RPMI7951 (cell line): ENCODE data around the gene OR56A4. TPM values are rescaled to one million over a fixed set of nuclear protein-coding genes. Genes with fewer than 3 reads are reported as not detected.
"Not testable (repeated sequence)": the region's sequence is repeated elsewhere in the genome, so short reads cannot be mapped to it uniquely, and the experiment has no call there.

Experiments
- DNase-seq: peaks from one replicate; pipeline ENCODE4 v3.0.0-alpha.2; 2012; ENCODE audit warnings: low read depth
- total RNA-seq: library from RNA; depleted of rRNA; stranded (reverse); fragments of >200 nt; shearing (Covaris generic); gene quantifications from 2 replicates; pipeline ENCODE4 v1.2.3, GENCODE V29; 2014; rRNA removed

Gene OR56A4
- total RNA-seq, 1 experiment from 2014 or later, result not detected

DNA sequence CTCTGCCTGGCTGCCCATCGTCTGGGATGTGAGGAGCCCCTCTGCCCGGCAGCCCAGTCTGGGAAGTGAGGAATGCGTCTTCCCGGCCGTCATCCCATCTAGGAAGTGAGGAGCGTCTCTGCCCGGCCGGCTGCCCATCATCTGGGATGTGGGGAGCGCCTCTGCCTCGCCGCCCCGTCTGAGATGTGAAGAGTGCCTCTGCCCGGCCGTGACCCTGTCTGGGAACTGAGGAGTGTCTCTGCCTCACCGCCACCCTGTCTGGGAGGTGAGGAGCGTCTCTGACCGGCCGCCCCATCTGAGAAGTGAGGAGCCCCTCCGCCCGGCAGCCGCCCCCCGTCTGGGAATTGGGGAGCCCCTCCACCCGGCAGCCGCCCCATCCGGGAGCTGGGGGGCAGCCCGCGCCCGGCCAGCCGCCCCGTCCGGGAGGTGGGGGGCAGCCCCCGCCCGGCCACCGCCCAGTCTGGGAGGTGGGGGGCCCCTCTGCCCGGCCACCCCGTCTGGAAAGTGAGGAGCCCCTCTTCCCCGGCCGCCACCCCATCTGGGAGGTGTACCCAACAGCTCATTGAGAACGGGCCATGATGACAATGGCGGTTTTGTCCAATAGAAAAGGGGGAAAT is 45.9 kb downstream of the OR56A4 start:
- not testable (repeated sequence) for DNase-seq

DNA sequence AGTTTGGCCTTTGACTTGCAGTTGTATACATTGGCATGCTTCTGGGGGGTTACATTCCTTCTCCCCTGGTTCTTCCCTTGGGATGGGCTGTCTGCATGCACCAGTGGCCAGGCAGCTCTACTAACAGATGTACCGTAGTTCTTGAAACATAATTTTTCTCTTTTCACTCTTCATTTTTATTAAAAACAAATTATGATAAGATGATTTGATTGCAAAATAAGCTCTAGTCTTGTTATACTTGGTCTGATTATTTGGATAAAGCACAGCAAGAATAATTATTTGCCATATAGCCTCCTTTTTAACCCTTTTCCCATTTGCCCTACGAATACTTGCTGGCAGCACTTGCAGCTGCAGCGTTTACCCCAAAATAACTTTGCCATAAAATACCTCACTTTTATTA is 51.2 kb downstream of the OR56A4 start:
- no peak for DNase-seq

Other genes with a start within 250 kb of the OR56A4 start
- gene OR52N5, start 223.6 kb downstream of the OR56A4 start, total RNA-seq, result not detected in 2 replicates
- gene OR52N1, start 215.7 kb downstream of the OR56A4 start, total RNA-seq, result not detected in 2 replicates
- gene OR52N2, start 198.0 kb downstream of the OR56A4 start, total RNA-seq, result not detected in 2 replicates
- not detected in 2 replicates for gene OR52E6, start 165.0 kb downstream of the OR56A4 start, total RNA-seq
- gene OR52E8, start 149.3 kb downstream of the OR56A4 start, total RNA-seq, result not detected in 2 replicates
- not detected in 2 replicates for gene OR52E4, start 126.3 kb downstream of the OR56A4 start, total RNA-seq
- not detected in 2 replicates for gene OR52E5, start 113.7 kb downstream of the OR56A4 start, total RNA-seq
- gene OR56A3, start 64.7 kb downstream of the OR56A4 start, total RNA-seq, result not detected in 2 replicates
- not detected in 2 replicates for gene OR56A5, start 38.5 kb downstream of the OR56A4 start, total RNA-seq
- not detected in 2 replicates for gene OR52L1, start 20.0 kb downstream of the OR56A4 start, total RNA-seq
- gene OR56A1, start 23.8 kb upstream of the OR56A4 start, total RNA-seq, result not detected in 2 replicates
- not detected in 2 replicates for gene OR56B4, start 100.7 kb upstream of the OR56A4 start, total RNA-seq
- not detected in 2 replicates for gene OR52B2, start 163.4 kb upstream of the OR56A4 start, total RNA-seq
- not detected in 2 replicates for gene OR52W1, start 192.3 kb upstream of the OR56A4 start, total RNA-seq
- not detected in 2 replicates for gene C11orf42, start 198.6 kb upstream of the OR56A4 start, total RNA-seq
- 4.8 and 6.4 TPM in 2 replicates for gene FHIP1B, start 227.7 kb upstream of the OR56A4 start, total RNA-seq
- gene CNGA4, start 232.1 kb upstream of the OR56A4 start, total RNA-seq, result not detected in 2 replicates